NCI-H748 (cell line): ENCODE measurements around the gene HNRNPH2.

Experiments used
- DNase-seq: peaks from one replicate; lab custom pipeline; 2025; ENCODE audit not compliant: unreplicated experiment; lab: John Stamatoyannopoulos, UW

HNRNPH2 gene

GRCh38 chrX:101452056-101452455 lies 44.0 kb downstream of the HNRNPH2 start:
- no peak for DNase-seq

- DNase-seq: no peak
Measured at GRCh38 chrX:101460669-101461068, 52.6 kb downstream of the HNRNPH2 start.

DNA sequence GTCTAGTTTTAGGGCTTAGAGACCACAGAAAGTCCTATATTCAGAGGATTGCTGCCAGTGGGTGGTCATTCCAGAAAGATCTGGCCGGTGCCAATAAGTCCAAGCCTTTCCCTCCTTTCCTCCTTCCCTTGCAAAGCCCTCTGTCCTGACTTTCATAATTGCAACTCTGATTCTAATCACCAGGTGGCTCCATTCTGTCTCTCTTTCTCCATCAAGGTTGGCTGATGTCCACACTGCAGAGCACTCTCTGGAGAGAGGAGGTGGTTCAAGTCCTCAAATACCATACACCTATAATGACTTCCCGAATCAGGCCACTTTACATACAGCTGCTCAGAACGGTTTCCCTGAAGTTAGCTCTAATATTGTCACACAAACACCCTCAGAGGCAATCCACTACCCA lies 54.9 kb downstream of the HNRNPH2 start:
- peak; percentile 36 for DNase-seq
